BE2C (cell line): ENCODE results near the gene GJD3.
A peak's percentile ranks its signal among the peaks of the same experiment; 100 is the strongest.
"Not testable (repeated sequence)": the region's sequence is repeated elsewhere in the genome, so short reads cannot be mapped to it uniquely, and the experiment has no call there.

Source experiments
- DNase-seq: peaks from one replicate; pipeline ENCODE4 v3.0.0-alpha.2; 2020
- H3K27me3 ChIP-seq: fragments of 250-450 bp; sonication (Bioruptor Pico); 2 replicates; pipeline ENCODE4 v1.5.1; 2020; ENCODE audit warnings: mild to moderate bottlenecking
- H3K36me3 ChIP-seq: fragments of 250-450 bp; sonication (Bioruptor Pico); 2 replicates; pipeline ENCODE4 v1.5.1; 2020; ENCODE audit warnings: mild to moderate bottlenecking
- H3K4me1 ChIP-seq: fragments of 250-450 bp; sonication (Bioruptor Pico); 2 replicates; pipeline ENCODE4 v1.5.1; 2020
- H3K4me3 ChIP-seq: 2 replicates; pipeline ENCODE4 v1.5.1; 2011; ENCODE audit warnings: low read depth, low read length
- H3K9me3 ChIP-seq: fragments of 250-450 bp; sonication (Bioruptor Pico); 2 replicates; pipeline ENCODE4 v1.5.1; 2020
- TF ChIP-seq, protein P1 (sequence below): IDR thresholded peaks from 2 replicates; pipeline ENCODE4 v1.5.1; 2012; ENCODE audit warnings: mild to moderate bottlenecking, low read depth, low read length

Gene GJD3

DNA sequence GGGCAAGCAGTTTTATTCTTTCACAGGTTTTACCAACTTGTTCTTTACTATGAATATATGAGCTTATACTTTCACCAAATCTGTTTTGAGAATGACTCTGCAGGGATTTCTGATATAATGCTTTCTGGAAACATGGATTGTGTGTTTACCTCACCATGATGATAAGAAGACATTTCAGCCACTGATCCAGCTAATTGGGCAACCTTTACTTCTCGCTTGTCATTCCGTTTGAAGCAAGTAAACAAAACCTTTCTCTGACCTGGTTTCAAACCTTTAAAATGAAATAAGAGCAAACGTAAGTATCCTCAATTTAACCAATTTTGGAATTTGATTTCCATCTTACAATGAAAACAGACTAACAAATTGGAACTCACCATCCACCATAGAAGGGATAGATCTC, 39.5 kb upstream of the GJD3 start:
- TF ChIP-seq, protein P1, sequence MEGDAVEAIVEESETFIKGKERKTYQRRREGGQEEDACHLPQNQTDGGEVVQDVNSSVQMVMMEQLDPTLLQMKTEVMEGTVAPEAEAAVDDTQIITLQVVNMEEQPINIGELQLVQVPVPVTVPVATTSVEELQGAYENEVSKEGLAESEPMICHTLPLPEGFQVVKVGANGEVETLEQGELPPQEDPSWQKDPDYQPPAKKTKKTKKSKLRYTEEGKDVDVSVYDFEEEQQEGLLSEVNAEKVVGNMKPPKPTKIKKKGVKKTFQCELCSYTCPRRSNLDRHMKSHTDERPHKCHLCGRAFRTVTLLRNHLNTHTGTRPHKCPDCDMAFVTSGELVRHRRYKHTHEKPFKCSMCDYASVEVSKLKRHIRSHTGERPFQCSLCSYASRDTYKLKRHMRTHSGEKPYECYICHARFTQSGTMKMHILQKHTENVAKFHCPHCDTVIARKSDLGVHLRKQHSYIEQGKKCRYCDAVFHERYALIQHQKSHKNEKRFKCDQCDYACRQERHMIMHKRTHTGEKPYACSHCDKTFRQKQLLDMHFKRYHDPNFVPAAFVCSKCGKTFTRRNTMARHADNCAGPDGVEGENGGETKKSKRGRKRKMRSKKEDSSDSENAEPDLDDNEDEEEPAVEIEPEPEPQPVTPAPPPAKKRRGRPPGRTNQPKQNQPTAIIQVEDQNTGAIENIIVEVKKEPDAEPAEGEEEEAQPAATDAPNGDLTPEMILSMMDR: no peak
- H3K4me3 ChIP-seq: no peak overlapping the region
- peaks cover 99% of the 10 kb centered on the region for H3K36me3 ChIP-seq
- H3K27me3 ChIP-seq: no peaks in the 10 kb centered on the region
- DNase-seq: no peak
- no peaks in the 10 kb centered on the region for H3K9me3 ChIP-seq
- no peaks in the 10 kb centered on the region for H3K4me1 ChIP-seq

DNA sequence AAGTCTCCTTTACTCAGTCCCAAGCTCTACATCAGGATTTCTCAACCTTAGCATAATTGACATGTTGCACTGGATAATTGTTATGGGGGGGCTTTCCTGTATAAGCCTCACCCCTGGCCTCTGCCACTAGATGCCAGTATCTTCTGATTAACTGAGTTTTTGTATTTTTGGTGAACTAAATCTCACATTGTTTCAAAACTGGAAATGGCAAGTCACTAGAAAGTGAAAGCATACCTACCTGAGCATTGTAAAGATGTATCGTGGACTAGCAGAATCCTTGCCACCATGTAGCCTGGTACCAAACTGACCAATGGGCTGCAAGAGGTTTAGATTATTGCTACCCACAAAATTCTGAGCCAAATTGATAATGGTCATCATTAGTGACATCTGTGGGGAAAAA, 38.1 kb upstream of the GJD3 start:
- Histone ChIP-seq H3K9me3 (no peaks in the 10 kb centered on the region), H3K4me1 (no peaks in the 10 kb centered on the region), H3K36me3 (peaks cover 100% of the 10 kb centered on the region), H3K4me3 (no peak overlapping the region), H3K27me3 (no peaks in the 10 kb centered on the region)
- DNase-seq: no peak
- TF ChIP-seq, protein P1: no peak

DNA sequence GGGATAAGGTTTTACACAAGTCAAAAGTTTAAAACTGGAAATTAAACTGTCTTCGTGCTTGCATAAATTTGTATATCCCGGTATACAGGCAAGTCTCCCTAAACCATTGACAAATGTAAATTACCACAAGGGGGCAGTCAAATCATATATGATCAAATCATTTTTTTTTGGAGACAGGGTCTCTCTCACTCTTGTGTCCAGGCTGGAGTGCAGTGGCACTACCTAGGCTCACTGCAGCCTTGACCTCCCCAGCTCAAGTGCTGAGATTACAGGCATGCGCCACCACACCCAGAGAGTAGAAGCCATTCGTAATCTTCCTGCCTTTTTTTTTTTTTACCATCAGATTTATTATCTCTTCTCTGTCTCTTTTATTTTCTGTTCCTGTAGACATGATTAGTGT, 34.6 kb upstream of the GJD3 start:
- Histone ChIP-seq H3K4me3 (no peak overlapping the region), H3K36me3 (peaks cover 100% of the 10 kb centered on the region), H3K4me1 (no peaks in the 10 kb centered on the region), H3K9me3 (no peaks in the 10 kb centered on the region), H3K27me3 (no peaks in the 10 kb centered on the region)
- no peak for DNase-seq
- TF ChIP-seq, protein P1: peak; percentile 59

DNA sequence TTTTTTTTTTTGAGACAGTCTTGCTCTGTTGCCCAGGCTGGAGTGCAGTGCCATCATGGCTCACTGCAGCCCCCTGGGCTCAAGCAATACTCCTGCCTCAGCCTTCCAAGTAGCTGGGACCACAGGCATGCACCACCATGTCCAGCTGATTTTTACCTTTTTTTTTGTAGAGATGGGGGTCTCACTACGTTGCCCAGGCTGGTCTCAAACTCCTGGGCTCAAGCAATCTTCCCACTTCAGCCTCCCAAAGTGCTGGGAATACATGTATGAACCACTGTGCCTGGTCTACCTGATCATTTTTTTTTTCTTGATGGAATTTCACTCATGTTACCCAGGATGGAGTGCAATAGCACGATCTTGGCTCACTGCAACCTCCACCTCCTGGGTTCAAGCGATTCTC, 22.0 kb upstream of the GJD3 start:
- H3K27me3 ChIP-seq: not testable (repeated sequence)

DNA sequence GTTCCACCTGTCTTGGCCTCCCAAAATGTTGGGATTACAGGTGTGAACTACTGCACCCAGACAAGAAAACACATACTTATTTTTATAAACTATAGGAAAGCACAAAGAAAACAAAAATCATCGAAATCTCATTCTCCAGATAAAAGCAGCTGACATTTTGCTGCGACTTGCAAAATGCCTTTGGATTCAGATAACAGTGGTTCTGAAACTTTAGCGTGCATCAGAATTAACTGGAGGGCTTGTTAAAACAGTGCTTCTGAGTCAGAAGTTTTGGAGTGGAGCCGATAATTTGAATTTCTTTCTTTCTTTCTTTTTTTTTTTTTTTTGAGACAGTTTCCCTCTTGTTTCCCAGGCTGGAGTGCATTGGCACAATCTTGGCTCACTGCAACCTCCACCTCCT, 17.7 kb upstream of the GJD3 start:
- H3K4me3 ChIP-seq: no peak overlapping the region
- peaks cover 3% of the 10 kb centered on the region for H3K36me3 ChIP-seq
- TF ChIP-seq, protein P1: no peak
- no peaks in the 10 kb centered on the region for H3K9me3 ChIP-seq
- DNase-seq: no peak
- H3K27me3 ChIP-seq: no peaks in the 10 kb centered on the region
- no peaks in the 10 kb centered on the region for H3K4me1 ChIP-seq

More for the DNA sequence above, 22.0 kb upstream of the GJD3 start:
- not testable (repeated sequence) for H3K4me3 ChIP-seq, H3K4me1 ChIP-seq, DNase-seq, H3K9me3 ChIP-seq
- H3K36me3 ChIP-seq: peaks cover 44% of the 10 kb centered on the region

DNA sequence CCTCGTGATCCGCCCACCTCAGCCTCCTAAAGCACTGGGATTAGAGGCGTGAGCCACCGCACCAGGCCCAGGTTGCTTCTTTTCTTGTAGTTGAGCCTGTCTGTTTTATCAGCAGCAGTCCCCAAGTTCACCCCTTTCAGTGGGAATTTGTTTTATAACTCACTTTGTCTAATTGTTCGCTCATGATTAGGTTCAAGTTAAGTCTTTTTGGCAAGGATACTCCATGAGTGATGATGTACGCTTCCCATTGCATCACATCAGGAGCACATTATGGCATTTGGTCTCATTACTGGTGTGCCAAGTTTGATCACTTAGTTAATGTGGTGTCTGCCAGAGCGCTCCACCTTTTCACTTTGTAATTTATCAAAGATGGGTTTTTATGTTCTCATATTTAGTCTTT, 14.4 kb upstream of the GJD3 start:
- Histone ChIP-seq H3K4me3 (no peak overlapping the region), H3K36me3 (no peaks in the 10 kb centered on the region), H3K27me3 (no peaks in the 10 kb centered on the region), H3K4me1 (no peaks in the 10 kb centered on the region), H3K9me3 (no peaks in the 10 kb centered on the region; the same call in 1 of the 2 replicates)
- DNase-seq: no peak
- TF ChIP-seq, protein P1: no peak

DNA sequence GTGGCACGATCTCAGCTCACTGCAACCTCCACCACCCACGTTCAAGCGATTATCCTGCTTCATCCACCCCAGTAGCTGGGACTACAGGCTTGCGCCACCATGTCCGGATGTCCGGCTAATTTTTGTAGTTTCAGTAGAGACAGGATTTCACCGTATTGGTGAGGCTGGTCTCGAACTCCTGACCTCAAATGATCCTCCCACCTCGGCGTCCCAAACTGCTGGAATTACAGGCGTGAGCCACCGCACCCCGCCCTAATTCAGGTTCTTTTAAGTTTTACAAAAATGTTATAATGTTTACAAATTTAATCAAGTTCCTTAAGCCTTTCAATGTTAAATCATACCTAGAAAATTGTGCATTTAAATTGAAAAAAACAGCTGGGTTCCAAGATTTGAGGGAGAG, 13.3 kb upstream of the GJD3 start:
- Histone ChIP-seq H3K36me3 (no peaks in the 10 kb centered on the region), H3K27me3 (no peaks in the 10 kb centered on the region), H3K4me1 (no peaks in the 10 kb centered on the region), H3K9me3 (no peaks in the 10 kb centered on the region; the same call in 1 of the 2 replicates), H3K4me3 (no peak overlapping the region)
- TF ChIP-seq, protein P1: no peak
- no peak for DNase-seq

DNA sequence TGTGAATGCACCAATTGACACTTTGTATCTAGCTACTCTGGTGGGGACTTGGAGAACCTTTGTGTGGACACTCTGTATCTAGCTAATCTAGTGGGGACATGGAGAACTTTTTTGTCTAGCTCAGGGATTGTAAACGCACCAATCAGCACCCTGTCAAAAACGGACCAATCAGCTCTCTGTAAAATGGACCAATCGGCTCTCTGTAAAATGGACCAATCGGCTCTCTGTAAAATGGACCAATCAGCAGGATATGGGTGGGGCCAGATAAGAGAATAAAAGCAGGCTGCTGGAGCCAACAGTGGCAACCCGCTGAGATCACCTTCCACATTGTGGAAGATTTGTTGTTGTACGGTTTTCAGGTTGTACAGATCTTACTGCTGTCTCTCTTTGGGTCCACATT, 12.0 kb upstream of the GJD3 start:
- not testable (repeated sequence) for DNase-seq, H3K9me3 ChIP-seq, H3K4me3 ChIP-seq, H3K27me3 ChIP-seq, H3K36me3 ChIP-seq, H3K4me1 ChIP-seq

DNA sequence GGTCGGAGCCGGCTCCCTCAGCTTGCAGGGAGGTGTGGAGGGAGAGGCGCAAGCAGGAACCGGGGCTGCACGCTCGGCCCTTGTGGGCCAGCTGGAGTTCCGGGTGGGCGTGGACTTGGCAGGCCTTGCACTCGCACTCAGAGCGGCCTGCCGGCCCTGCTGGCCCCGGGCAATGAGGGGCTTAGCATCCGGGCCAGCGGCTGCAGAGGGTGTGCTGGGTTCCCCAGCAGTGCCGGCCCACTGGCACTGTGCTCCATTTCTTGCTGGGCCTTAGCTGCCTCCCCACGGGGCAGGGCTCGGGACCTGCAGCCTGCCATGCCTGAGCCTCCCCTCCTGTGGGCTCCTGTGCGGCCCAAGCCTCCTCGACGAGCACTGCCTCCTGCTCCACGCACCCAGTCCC, 11.2 kb upstream of the GJD3 start:
- not testable (repeated sequence) for H3K9me3 ChIP-seq, H3K4me1 ChIP-seq, H3K27me3 ChIP-seq, DNase-seq, H3K4me3 ChIP-seq, H3K36me3 ChIP-seq
